Hematopoietic multipotent progenitor cell treated with erythropoietin and hydrocortisone succinate and interleukin-3 and kit ligand, for 4 days (in vitro differentiated cells): ENCODE measurements around the gene CAMTA1.

Source experiments
- DNase-seq: peaks from one replicate; pipeline ENCODE4 v3.0.0-alpha.2; 2015

Gene CAMTA1

GRCh38 chr1:7047866-7048265 lies 262.6 kb downstream of the CAMTA1 start:
- DNase-seq = no peak

- DNase-seq = no peak
Measured at GRCh38 chr1:7048395-7048794, 263.1 kb downstream of the CAMTA1 start.

- DNase-seq = no peak
Measured at GRCh38 chr1:7049913-7050625, 264.8 kb downstream of the CAMTA1 start.

- no peak for DNase-seq
Measured at GRCh38 chr1:7050751-7051665, 265.8 kb downstream of the CAMTA1 start.

- DNase-seq = no peak
Measured at GRCh38 chr1:7052701-7053100, 267.4 kb downstream of the CAMTA1 start.

- no peak for DNase-seq
Measured at GRCh38 chr1:7060745-7061144, 275.5 kb downstream of the CAMTA1 start.

- DNase-seq = no peak
Measured at GRCh38 chr1:7062346-7063061, 277.2 kb downstream of the CAMTA1 start.

- no peak for DNase-seq
Measured at GRCh38 chr1:7063981-7064380, 278.7 kb downstream of the CAMTA1 start.

GRCh38 chr1:7068552-7068951 lies 283.3 kb downstream of the CAMTA1 start:
- DNase-seq = no peak

GRCh38 chr1:7069931-7070330 lies 284.7 kb downstream of the CAMTA1 start:
- no peak for DNase-seq

GRCh38 chr1:7070389-7071029 lies 285.3 kb downstream of the CAMTA1 start:
- peak; percentile 79 for DNase-seq

GRCh38 chr1:7076117-7076516 lies 290.9 kb downstream of the CAMTA1 start:
- DNase-seq = no peak

GRCh38 chr1:7076572-7076971 lies 291.3 kb downstream of the CAMTA1 start:
- no peak for DNase-seq

- no peak for DNase-seq
Measured at GRCh38 chr1:7077136-7077535, 291.9 kb downstream of the CAMTA1 start.

- DNase-seq = no peak
Measured at GRCh38 chr1:7077970-7078369, 292.7 kb downstream of the CAMTA1 start.

GRCh38 chr1:7079637-7080036 lies 294.4 kb downstream of the CAMTA1 start:
- no peak for DNase-seq

- DNase-seq = no peak
Measured at GRCh38 chr1:7084232-7084894, 299.1 kb downstream of the CAMTA1 start.

- no peak for DNase-seq
Measured at GRCh38 chr1:7085521-7085920, 300.3 kb downstream of the CAMTA1 start.

GRCh38 chr1:7086106-7086505 lies 300.9 kb downstream of the CAMTA1 start:
- DNase-seq = no peak

GRCh38 chr1:7087888-7088287 lies 302.6 kb downstream of the CAMTA1 start:
- no peak for DNase-seq

- no peak for DNase-seq
Measured at GRCh38 chr1:7089497-7089896, 304.2 kb downstream of the CAMTA1 start.

- no peak for DNase-seq
Measured at GRCh38 chr1:7093297-7093696, 308.0 kb downstream of the CAMTA1 start.
